DMS79 treated with DMSO at 0.1 percent for 48 hours (cell line): ENCODE data around the gene LTBP1.
A peak's percentile ranks its signal among the peaks of the same experiment; 100 is the strongest.
"Not testable (repeated sequence)": the region's sequence is repeated elsewhere in the genome, so short reads cannot be mapped to it uniquely, and the experiment has no call there.

Experiments
- DNase-seq: peaks from one replicate; lab custom pipeline; 2025; lab: John Stamatoyannopoulos, UW

The LTBP1 gene

DNA sequence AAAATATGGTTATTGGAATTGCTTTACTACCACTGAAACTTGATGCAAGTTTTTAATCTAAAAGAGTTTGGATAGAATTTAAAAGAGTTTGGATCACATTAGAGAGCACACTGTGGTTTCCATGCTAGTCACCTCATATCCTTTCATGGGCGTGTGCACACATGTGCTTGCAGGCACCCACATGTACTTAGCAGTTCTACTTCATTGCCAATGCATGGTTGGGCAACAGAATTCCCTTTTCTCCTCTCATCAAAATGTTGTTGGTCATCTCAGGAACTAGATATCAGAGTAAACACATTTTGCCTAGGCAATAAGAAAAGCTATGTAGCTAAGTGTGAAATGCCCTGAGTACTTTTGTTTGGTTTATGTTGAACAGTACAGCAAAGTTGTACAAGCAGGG is 275.6 kb downstream of the LTBP1 start:
- no peak for DNase-seq

DNA sequence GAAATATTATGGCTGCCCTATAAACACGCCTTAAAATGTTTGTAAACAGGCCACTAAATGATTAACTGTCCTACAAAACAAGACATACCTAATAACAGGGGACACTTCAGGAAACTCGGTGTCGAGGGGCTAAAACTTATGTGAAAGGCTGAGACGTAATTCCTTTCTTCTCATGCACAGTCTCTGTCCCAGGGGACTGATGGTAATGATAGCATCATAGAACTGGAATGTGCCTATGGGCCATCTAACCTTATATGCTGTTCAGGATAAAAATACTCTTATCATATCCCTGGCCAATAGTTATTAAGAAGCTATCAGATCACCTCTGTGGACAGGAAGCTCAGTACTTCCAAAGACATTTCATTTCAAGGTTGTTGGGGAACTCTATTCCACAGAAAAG is 277.1 kb downstream of the LTBP1 start:
- DNase-seq, result no peak

DNA sequence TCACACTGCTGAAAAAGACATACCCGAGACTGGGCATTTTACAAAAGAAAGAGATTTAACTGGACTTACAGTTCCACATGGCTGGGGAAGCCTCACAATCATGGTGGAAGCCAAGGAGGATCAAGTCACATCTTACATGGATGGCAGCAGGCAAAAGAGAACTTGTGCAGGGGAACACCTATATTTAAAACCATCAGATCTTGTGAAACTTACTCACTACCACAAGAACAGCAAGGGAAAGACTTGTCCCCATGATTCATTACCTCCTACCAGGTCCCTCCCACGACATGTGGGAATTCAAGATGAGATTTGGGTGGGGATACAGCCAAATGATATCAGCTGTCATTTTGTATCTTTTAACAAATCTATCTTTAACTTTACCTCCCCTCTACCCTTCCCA is 278.6 kb downstream of the LTBP1 start:
- no peak for DNase-seq

DNA sequence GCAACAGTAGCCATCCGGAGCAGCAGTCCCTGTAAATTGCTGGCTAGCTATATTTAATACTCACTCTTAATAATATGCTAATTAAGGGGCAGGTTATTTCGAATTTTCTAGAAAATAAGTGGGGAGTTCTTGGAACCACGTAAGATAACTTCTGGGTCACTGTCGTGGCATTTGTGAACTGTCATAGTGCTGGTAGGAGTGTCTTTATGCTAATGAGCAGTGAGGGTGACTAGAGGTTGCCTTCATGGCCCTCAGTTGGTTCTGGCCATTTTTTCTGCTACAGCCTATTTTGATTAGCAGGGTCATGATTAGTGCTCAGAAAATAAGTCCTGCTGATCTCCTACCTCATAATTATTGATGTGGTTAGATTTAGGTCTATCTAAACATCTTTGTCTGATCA is 279.8 kb downstream of the LTBP1 start:
- DNase-seq, result no peak

DNA sequence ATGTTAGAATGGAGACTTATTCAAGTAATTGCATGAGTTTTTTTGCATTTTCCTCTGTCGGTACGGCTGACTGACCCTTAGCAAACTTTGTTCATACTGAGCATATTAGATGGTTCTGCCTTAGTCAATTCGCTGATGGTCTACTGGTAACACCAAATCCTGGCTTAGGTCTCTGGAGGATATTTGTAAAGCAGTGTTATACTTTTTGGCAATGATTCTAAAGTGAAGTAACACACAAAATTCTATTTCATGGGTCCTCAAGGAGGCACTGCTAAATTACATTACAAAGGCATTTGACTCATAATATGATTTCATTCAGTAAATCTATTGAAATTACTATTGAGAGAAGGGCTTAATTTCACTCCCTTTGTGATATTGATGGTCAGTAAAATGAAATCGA is 282.9 kb downstream of the LTBP1 start:
- DNase-seq, result no peak

DNA sequence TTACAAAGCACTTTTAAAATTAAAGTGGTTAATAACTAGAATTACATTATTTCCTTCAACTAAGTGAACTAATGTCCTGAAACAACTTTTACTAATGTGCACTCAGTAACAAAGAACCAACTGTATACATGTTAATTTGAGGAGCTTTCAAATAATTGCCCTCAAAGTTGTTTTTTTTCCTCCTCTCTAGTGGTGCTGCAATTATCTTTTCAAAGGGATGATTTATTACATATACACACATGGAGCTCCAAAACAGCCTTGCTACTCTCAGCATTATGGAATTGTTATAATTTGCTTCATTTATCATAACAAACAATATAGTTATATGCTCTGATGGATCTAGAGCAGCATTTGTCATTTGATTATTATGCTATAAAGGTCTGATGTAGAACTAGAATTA is 283.4 kb downstream of the LTBP1 start:
- DNase-seq, result peak; percentile 78

DNA sequence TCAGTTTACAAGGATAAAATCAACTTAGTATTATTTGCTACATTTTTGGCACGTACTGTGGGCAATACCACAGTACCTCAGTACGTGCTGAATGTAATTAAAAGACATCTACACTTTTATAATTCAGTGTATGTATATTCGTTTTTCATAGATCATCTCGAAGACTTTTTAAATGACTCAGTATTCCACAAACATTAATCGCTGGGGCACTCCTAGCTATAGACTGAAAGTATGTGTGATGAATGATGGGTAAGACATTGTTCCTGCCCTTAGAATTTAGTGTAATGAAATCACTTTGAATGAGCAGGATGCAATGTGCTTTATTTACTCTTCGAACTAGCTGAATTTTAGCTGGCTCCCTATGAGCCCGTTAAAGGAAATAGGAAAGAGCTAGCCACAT is 284.1 kb downstream of the LTBP1 start:
- no peak for DNase-seq

DNA sequence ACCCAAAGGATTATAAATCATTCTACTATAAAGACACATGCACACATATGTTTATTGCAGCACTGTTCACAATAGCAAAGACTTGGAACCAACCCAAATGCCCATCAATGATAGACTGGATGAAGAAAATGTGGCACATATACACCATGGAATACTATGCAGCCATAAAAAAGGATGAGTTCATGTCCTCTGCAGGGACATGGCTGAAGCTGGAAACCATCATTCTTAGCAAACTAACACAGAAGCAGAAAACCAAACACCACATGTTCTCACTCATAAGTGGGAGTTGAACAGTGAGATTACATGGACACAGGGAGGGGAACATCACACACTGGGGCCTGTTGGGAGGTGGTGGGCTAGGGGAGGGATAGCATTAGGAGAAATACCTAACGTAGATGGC is 288.8 kb downstream of the LTBP1 start:
- not testable (repeated sequence) for DNase-seq

DNA sequence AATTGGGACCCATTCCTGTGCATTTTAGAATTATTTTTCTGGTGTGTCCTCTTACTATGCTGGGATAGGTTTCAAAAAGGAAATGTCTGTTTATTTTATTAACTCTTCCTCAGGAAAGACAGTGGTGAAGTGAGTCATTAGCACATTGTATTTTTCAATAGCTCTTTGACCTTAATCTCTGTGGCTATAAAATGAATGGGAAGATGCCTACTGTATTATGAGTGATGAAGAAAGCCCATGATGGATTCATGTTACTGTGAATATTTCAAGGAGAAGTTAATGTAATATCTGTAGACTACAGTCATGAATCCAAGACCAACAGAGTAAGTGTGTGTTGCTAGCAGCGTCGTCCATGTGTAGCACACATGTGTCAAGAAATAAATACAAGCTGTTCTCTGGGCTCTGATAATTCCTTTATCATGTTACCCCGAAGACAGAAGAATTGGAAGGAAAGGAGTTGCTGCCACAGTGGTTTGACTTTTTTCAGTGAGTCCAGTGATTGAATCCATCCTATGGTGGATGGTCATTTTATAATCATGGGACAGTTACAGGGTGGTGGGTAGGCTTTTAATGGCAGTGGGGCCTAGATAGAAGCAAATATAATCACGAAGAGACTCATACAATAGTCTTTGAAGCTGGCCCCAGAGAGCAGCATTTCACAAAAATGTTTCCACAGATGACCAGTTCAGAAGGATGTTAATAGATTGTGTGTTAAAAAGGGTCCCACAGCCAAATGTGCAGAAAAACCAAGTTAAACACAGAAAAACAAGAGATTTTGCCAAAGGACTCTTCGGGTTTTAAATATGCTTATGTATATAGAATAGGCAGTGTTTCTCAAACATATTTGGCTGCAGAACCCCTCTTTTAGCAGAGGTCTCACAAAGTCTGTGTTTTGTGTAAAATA is 290.0 kb downstream of the LTBP1 start:
- no peak for DNase-seq

DNA sequence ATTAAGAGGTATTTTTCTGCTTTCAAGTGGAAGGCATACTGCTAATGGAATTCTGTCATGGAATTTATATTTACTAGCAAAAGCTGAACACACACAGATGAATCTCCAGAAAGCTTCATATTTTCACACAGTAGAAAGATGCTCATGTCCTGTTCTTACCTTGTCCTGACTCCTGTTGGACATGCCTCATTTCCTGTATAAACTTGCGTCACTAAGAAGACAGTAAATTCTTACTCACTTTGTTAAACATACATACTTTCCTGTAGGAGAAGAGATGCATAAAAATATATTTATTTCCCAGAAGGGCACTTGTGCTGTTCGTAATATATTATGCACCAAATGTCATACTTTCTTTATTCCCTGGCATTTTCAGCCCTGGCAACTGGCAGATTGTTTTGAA is 291.4 kb downstream of the LTBP1 start:
- DNase-seq, result no peak

DNA sequence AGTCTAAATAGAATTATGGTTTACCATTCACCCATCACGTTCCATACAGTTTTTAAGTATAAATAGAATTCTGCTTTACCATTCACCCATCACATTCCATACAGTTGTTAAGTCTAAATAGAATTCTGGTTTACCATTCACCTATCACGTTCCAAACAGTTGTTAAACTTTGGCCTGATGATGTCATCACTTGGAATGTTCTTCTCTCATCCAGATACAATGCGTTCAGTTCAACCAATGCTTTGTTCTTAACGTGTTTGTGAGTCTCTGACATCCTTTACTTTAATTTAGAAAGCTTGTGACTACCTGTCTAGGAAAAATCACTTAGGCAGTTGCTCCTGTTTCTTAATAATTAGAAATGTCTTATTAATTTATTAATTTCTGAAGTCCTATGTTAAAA is 293.4 kb downstream of the LTBP1 start:
- DNase-seq, result no peak

DNA sequence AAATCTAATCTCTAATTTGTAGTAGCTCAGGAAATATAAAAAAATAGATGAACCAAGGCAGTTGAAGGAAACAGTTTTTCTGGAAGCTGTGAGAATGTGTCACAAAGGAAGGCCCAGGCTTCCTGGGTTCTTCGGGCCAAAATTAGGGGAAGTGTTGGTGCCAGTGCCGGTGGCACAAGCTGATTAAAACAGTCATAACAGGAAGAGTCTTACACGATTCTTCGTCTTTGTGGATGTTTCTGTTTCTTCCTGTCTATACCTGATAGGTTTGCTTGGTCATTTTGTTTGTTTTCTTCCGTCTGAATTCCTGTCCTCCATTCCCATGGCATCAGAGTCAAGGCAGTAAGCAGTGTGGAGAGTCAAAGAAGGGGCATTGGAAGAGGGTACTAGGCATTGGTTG is 294.3 kb downstream of the LTBP1 start:
- DNase-seq, result no peak

DNA sequence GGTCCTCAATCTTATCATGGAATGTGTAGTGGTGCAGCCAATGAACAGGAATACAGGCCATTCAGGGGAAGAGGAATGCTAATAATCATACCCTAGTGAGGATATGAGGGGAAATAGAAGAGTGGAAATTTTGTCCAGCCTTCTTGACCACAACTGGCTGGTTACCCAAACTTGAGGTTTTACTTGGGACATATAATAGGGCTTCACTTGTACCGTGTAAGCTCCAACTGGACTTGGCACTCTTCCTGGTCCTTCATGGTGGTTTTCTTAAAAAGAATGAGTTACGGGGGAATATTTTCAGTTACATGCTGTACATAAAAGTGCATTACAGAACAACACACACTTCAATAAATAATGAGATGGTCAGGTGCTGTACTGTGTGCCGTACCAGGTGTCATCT is 294.8 kb downstream of the LTBP1 start:
- peak; percentile 32 for DNase-seq

DNA sequence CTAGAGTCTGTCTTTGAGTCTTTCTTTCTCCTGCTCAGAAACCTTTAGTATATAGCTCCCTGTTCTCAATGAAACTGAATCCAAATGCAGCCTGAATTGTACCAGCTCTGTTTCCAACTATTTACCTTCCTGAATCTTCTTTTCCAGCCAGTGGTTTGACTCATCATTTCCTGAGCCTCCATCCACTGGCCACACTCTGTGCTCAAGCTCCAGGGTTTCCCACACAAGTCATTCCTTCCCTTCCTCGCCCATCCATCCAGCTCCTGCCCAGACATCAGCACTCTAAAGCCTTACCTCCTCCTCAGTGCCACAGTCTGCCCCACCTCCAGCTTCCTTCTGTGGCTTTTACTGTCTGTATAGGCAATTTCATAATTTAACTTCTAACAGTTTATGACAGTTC is 296.1 kb downstream of the LTBP1 start:
- no peak for DNase-seq

DNA sequence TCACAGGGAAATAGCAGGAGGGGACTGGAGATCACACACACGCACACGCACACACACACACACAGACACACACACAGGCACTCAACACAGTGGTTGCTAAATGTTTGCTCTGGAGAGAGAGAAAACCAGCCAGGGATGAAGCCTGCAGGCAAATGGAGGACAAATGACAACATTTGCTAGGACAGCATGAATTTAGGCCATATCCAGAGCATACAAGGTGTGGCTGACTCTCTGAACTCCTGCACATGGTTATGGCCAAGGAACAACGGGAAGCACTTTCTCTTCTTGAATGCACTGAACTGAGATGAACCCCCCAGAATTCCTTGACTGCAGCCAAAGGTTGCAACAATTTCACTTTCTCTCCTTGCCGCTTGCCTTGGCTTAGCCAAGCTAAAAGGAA is 299.7 kb downstream of the LTBP1 start:
- DNase-seq, result peak; percentile 20

DNA sequence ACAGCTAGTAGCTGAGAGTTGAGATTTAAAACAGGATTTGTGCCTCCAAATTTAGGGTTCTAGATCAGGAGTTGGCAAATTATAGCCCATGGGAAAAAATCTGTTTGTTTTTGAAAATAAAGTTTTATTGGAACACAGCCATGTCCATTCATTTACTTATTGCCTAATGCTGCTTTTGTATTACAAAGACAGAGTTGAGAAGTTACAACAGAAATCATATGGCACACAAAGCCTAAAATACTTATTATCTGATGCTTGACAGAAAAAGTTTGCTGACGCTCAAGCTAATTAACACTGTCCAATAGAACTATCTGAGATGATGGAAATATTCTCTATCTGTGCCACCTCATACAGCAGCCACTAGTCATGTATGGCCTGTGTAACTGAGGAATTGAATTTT is 300.6 kb downstream of the LTBP1 start:
- no peak for DNase-seq

DNA sequence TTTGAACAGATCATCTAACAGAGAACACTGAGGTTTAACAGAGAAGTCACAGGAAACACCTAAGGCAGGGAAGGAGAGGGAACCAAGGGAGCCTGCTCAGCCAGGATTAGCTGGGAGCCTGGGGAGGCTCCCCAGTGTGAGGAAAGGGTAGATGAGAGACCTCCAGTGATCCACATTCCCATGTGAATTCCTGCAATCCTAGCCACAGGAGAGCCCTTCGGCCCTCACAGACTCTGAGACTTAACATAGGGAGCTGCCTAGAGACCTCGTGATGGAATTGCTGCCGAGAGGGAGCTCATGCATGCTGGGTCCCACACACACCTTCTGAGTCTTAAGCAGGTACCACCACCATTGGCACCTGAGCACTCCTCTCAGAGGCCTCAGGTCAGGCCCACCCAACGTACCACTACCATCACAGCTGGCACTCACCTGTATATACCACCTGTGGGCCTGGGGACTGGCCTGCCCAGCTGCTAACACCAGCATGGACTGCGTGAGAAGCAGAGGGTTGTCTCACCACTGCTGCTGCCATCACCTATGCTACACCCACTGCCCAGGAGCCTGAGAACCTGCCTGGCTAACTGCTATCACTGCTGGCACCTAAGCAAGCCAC is 303.8 kb downstream of the LTBP1 start:
- DNase-seq, result no peak

DNA sequence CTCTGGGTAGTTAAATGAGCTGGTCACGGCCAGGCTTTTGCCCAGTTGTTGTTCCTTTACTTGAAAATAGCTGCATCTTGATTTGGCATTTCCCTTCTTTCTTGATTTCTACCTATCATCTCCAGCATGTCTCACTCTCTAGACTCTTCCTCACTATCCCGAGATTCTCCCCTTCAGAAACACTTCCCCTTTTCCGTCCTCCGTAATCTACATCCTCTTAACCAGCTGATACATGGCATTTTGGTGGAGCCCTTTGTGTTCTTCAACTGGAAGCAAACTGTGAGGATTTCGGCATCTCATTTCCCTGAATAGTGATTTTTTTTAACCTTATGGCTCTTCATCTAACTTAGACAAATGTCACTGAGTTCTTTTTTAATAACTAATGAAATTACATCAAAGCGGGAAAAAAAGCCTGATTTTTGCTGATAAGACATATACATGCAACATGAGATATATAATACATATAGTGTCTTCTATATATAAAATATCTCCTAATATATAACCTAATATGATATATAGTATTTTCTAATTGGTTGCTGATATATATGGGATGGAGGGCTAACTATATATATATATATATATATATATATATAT is 309.5 kb downstream of the LTBP1 start:
- DNase-seq, result no peak

DNA sequence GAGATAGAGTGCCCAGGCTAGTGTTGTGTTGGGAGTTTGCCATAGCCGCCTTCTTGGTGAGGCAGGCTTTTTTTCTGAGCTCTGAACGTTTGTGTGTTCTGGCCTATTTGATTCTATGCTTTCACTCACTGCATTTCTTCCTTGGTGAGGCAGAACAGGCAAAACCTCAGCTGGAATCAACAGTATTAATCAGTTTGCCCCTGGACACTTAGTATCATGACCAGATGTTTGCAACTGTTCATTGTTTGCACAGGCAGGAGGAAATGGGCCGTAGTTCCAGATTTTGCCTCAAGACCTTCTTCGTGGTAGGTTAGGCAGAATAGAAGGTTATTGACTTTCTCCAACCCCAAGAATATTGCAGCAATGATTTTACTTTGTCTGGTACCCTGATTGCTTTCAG is 311.6 kb downstream of the LTBP1 start:
- DNase-seq, result no peak

DNA sequence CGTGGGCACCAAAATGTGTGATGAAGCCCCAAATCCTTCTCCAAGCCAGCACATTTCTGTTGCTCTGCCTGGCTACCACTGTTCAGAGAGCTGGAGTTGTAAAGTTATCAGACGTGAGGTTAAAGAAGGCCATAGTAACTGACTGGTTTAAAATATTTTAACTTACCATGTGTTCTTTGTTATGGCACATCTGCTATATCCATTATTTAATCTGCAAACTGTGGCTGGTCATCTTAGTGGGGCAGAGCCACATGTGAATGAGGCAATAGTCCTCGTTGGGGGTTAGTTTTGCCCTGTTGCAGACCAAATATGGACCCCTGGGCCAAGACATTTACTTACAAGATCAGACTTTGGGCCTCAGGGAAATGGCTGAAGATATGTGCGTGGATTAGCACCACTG is 315.3 kb downstream of the LTBP1 start:
- no peak for DNase-seq

DNA sequence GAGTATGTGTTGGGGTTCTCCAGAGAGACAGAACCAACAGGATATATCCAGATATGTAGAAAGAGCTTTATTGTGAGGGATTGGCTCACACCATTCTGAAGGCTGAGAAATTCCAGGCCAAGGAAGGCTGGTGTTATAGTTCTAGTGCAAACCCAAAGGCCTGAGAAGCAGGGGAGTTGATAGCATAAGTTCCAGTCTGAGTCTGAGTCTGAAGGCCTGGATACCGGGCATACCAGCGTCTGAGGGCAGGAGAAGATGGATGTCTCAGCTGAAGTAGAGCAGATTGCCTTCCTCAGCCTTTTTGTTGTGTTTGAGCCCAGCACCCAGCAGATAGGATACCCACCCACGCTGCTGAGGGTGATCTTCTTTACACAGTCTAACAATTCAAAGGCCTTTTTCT is 318.0 kb downstream of the LTBP1 start:
- DNase-seq, result no peak

DNA sequence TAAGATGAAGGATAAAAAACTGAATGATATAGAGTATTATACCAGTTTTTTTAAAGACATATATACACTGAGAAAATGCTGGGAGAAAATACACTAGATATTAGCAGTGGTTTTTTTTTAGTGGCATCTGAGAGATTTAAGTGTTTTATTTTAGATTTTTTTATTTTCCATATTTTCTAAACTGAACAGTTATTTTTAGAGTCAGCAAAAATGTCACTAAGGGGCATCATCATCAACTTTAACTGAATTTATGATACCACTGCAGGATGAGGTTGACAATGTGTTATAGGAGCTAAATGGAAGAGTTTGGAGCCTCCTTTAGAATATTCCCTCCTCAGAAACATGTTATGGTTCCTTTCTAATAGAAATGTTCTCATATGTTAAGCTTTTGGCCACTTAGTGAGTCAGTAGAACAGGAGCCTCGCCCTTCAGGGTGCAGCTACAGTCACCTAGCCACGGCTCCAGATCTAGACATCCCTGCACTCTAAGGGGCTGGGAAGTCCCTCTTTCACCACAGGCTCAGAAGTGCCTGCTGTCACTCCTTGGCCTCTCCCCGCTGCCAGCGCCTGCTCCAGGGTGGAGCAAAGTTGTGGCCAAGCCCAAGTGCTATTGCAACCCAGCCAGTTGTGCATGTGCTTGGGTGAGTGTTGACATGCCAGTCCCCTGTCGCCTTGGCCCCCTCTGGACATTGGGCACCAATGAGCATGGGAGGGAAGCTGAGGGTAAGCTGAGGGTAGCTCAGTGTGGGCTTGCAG is 319.0 kb downstream of the LTBP1 start:
- no peak for DNase-seq

DNA sequence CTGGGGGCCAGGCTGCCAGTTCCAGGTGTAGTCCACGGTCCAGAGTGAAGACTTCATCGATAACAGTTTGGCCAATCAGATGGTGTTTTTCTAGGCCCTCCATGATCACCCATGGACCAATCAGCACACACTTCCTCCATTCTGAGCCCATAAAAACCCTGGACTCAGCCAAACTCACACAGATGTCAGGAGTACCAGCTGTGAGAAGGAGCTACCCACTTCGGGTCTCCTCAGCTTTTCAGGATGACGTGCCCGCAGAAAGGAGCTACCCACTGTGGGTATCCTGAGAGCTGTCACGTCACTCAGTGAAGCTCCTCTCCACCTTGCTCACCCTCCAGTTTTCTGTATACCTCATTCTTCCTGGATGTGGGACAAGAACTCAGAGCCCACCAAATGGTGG is 319.7 kb downstream of the LTBP1 start:
- no peak for DNase-seq
